OCI-LY1 (cell line): ENCODE data around the gene IL11.

Experiments used
- H2AFZ ChIP-seq: fragments of 200-600 bp; sonication (generic), shearing (Covaris generic); 2 replicates; pipeline ENCODE4 v1.6.0; 2014; ENCODE audit warnings: antibody characterized with exemption, mild to moderate bottlenecking, low read length
- H3F3A ChIP-seq: fragments of 200-600 bp; sonication (generic), shearing (Covaris generic); 2 replicates; pipeline ENCODE4 v1.6.0; 2014; ENCODE audit warnings: mild to moderate bottlenecking, antibody characterized with exemption, low read length, moderate library complexity; ENCODE audit not compliant: insufficient read depth
- H3K27ac ChIP-seq: fragments of 200-600 bp; sonication (generic); 2 replicates; pipeline ENCODE4 v1.5.1; 2014; ENCODE audit warnings: low read length, mixed run types, mild to moderate bottlenecking, low read depth; ENCODE audit not compliant: poor library complexity, severe bottlenecking
- H3K27me3 ChIP-seq: fragments of 200-600 bp; sonication (generic); 2 replicates; pipeline ENCODE4 v1.6.0; 2014; ENCODE audit warnings: antibody characterized with exemption, mild to moderate bottlenecking, low read length, moderate library complexity; ENCODE audit not compliant: insufficient read depth
- H3K36me3 ChIP-seq: fragments of 200-600 bp; sonication (generic); 2 replicates; pipeline ENCODE4 v1.6.1; 2014; ENCODE audit warnings: mild to moderate bottlenecking, antibody characterized with exemption, low read length, moderate library complexity, mixed read lengths; ENCODE audit not compliant: insufficient read depth
- H3K4me1 ChIP-seq: fragments of 200-600 bp; sonication (generic); 2 replicates; pipeline ENCODE4 v1.5.1; 2014; ENCODE audit warnings: mild to moderate bottlenecking, low read length, moderate library complexity; ENCODE audit not compliant: insufficient read depth, severe bottlenecking
- H3K4me2 ChIP-seq: fragments of 200-600 bp; sonication (generic), shearing (Covaris generic); 2 replicates; pipeline ENCODE4 v1.6.1; 2014; ENCODE audit warnings: low read length
- H3K4me3 ChIP-seq: fragments of 200-600 bp; sonication (generic); 2 replicates; pipeline ENCODE4 v1.5.1; 2014; ENCODE audit warnings: low read length, low read depth, mild to moderate bottlenecking, mixed read lengths; ENCODE audit not compliant: poor library complexity, severe bottlenecking
- H3K79me2 ChIP-seq: fragments of 200-600 bp; shearing (Covaris generic); 2 replicates; pipeline ENCODE4 v1.6.1; 2016; ENCODE audit warnings: mixed run types, low read length, mixed read lengths; ENCODE audit not compliant: insufficient read depth
- H3K9ac ChIP-seq: fragments of 200-600 bp; sonication (generic), shearing (Covaris generic); 2 replicates; pipeline ENCODE4 v1.6.1; 2014; ENCODE audit warnings: mild to moderate bottlenecking, low read length, mixed read lengths
- H3K9me2 ChIP-seq: fragments of 200-600 bp; sonication (generic), shearing (Covaris generic); 2 replicates; pipeline ENCODE4 v1.6.1; 2014; ENCODE audit warnings: low read depth, mild to moderate bottlenecking, low read length, mixed read lengths
- H3K9me3 ChIP-seq: fragments of 200-600 bp; shearing (Covaris generic); 2 replicates; pipeline ENCODE4 v1.6.1; 2014; ENCODE audit warnings: low read length, mixed read lengths
- H4K20me1 ChIP-seq: fragments of 200-600 bp; sonication (generic), shearing (Covaris generic); 2 replicates; pipeline ENCODE4 v1.6.0; 2016; ENCODE audit warnings: mild to moderate bottlenecking, low read length; ENCODE audit not compliant: insufficient read depth
- CTCF ChIP-seq: fragments of 200-600 bp; sonication (generic), shearing (Covaris generic); IDR thresholded peaks from 2 replicates; pipeline ENCODE4 v1.5.1; 2017; ENCODE audit warnings: mild to moderate bottlenecking, antibody characterized with exemption, low read length, moderate library complexity, mixed read lengths
- EZH2 ChIP-seq: fragments of 200-600 bp; sonication (generic), shearing (Covaris generic); IDR thresholded peaks from 2 replicates; pipeline ENCODE4 v1.8.0; 2017; ENCODE audit warnings: borderline replicate concordance, mixed run types, mild to moderate bottlenecking, antibody characterized with exemption, low read length, moderate library complexity, mixed read lengths

Gene IL11

GRCh38 chr19:55360902-55361301, 9.4 kb downstream of the IL11 start:
- TF ChIP-seq EZH2 (no peak), CTCF (no peak)
- no peak overlapping the region for H3K4me3 ChIP-seq
- no peaks in the 10 kb centered on the region for H3K9me2 ChIP-seq
- peaks cover 9% of the 10 kb centered on the region; the same call in 1 of the 2 replicates for H3K27me3 ChIP-seq
- H3F3A ChIP-seq, result no peaks in the 10 kb centered on the region
- H3K4me1 ChIP-seq, result no peaks in the 10 kb centered on the region
- H4K20me1 ChIP-seq, result no peaks in the 10 kb centered on the region
- H3K9ac ChIP-seq, result no peak overlapping the region
- H3K4me2 ChIP-seq, result no peak overlapping the region
- no peaks in the 10 kb centered on the region for H3K36me3 ChIP-seq
- no peak overlapping the region for H3K27ac ChIP-seq
- no peak overlapping the region for H2AFZ ChIP-seq
- H3K9me3 ChIP-seq, result no peaks in the 10 kb centered on the region
- no peaks in the 10 kb centered on the region for H3K79me2 ChIP-seq

GRCh38 chr19:55358943-55359908, 11.0 kb downstream of the IL11 start:
- H3K79me2 ChIP-seq, result no peaks in the 10 kb centered on the region
- TF ChIP-seq CTCF (no peak), EZH2 (no peak)
- no peaks in the 10 kb centered on the region for H3F3A ChIP-seq
- no peaks in the 10 kb centered on the region for H3K36me3 ChIP-seq
- no peak overlapping the region for H3K4me2 ChIP-seq
- no peaks in the 10 kb centered on the region for H3K4me1 ChIP-seq
- H3K27ac ChIP-seq, result no peak overlapping the region
- no peaks in the 10 kb centered on the region for H3K9me2 ChIP-seq
- no peaks in the 10 kb centered on the region for H3K9me3 ChIP-seq
- no peaks in the 10 kb centered on the region for H4K20me1 ChIP-seq
- no peak overlapping the region for H2AFZ ChIP-seq
- no peak overlapping the region for H3K4me3 ChIP-seq
- peaks cover 4% of the 10 kb centered on the region; the same call in 1 of the 2 replicates for H3K27me3 ChIP-seq
- no peak overlapping the region for H3K9ac ChIP-seq

- Histone ChIP-seq H3K36me3 (no peaks in the 10 kb centered on the region), H3K27me3 (no peaks in the 10 kb centered on the region; the same call in 1 of the 2 replicates), H3K79me2 (no peaks in the 10 kb centered on the region)
Observed at GRCh38 chr19:55358493-55358892, 11.8 kb downstream of the IL11 start.

More at GRCh38 chr19:55358493-55358892, 11.8 kb downstream of the IL11 start:
- H4K20me1 ChIP-seq, result no peaks in the 10 kb centered on the region
- no peak for TF ChIP-seq EZH2
- TF ChIP-seq CTCF, result no peak
- H3K4me3 ChIP-seq, result no peak overlapping the region
- no peaks in the 10 kb centered on the region for H3K9me3 ChIP-seq
- H3K9ac ChIP-seq, result no peak overlapping the region
- no peaks in the 10 kb centered on the region for H3K9me2 ChIP-seq
- no peaks in the 10 kb centered on the region for H3F3A ChIP-seq
- H3K4me1 ChIP-seq, result peaks cover 3% of the 10 kb centered on the region
- H3K4me2 ChIP-seq, result no peak overlapping the region
- no peak overlapping the region for H3K27ac ChIP-seq
- H2AFZ ChIP-seq, result no peak overlapping the region
